IPS-20b (cell line): ENCODE results near the gene TP53BP1.

Experiments
- H3K27ac ChIP-seq: one replicate; pipeline ENCODE4 v1.5.1; 2013; ENCODE audit warnings: low read length
- H3K27me3 ChIP-seq: 2 replicates; pipeline ENCODE4 v1.6.1; 2013; ENCODE audit warnings: mild to moderate bottlenecking, low read length, inconsistent platforms; ENCODE audit not compliant: insufficient read depth
- H3K36me3 ChIP-seq: 2 replicates; pipeline ENCODE4 v1.6.1; 2013; ENCODE audit warnings: low read depth, mild to moderate bottlenecking, inconsistent platforms, low read length, moderate library complexity; ENCODE audit not compliant: insufficient read depth
- H3K4me1 ChIP-seq: 2 replicates; pipeline ENCODE4 v1.6.1; 2013; ENCODE audit warnings: mild to moderate bottlenecking, control low read depth, inconsistent platforms, low read length, moderate library complexity; ENCODE audit not compliant: insufficient read depth
- H3K4me3 ChIP-seq: 2 replicates; pipeline ENCODE4 v1.5.1; 2013; ENCODE audit warnings: mild to moderate bottlenecking, low read length, inconsistent platforms
- H3K9ac ChIP-seq: 2 replicates; pipeline ENCODE4 v1.6.1; 2013; ENCODE audit warnings: low read depth, mild to moderate bottlenecking, inconsistent platforms, low read length, moderate library complexity
- H3K9me3 ChIP-seq: 2 replicates; pipeline ENCODE4 v1.6.1; 2013; ENCODE audit warnings: mild to moderate bottlenecking, low read depth, low read length, inconsistent platforms; ENCODE audit not compliant: insufficient read depth

The TP53BP1 gene

GRCh38 chr15:43527016-43527801 lies 34.3 kb upstream of the TP53BP1 start:
- Histone ChIP-seq H3K36me3 (no peaks in the 10 kb centered on the region; the same call in 1 of the 2 replicates), H3K27me3 (no peaks in the 10 kb centered on the region; the same call in 1 of the 2 replicates), H3K4me3 (no peak overlapping the region), H3K9ac (no peak overlapping the region), H3K4me1 (peaks cover 12% of the 10 kb centered on the region; the same call in 1 of the 2 replicates), H3K27ac (no peak overlapping the region), H3K9me3 (no peaks in the 10 kb centered on the region; the same call in 1 of the 2 replicates)

GRCh38 chr15:43526261-43526930 lies 33.4 kb upstream of the TP53BP1 start:
- no peaks in the 10 kb centered on the region; the same call in 1 of the 2 replicates for H3K36me3 ChIP-seq
- H3K9ac ChIP-seq, result no peak overlapping the region
- peaks cover 6% of the 10 kb centered on the region; the same call in 1 of the 2 replicates for H3K4me1 ChIP-seq
- H3K27me3 ChIP-seq, result peaks cover 2% of the 10 kb centered on the region; the same call in 1 of the 2 replicates
- H3K9me3 ChIP-seq, result no peaks in the 10 kb centered on the region; the same call in 1 of the 2 replicates
- H3K27ac ChIP-seq, result no peak overlapping the region
- H3K4me3 ChIP-seq, result no peak overlapping the region

DNA sequence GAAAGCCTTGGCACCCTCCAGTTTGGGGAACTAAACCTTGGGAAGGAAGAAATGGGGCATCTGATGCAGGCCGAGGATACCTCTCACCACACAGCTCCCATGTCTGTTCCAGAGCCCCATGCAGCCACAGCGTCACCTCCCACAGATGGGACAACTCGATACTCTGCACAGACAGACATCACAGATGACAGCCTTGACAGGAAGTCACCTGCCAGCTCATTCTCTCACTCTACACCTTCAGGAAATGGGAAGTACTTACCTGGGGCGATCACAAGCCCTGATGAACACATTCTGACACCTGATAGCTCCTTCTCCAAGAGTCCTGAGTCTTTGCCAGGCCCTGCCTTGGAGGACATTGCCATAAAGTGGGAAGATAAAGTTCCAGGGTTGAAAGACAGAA lies 32.2 kb upstream of the TP53BP1 start:
- no peak overlapping the region for H3K4me3 ChIP-seq
- H3K36me3 ChIP-seq, result no peaks in the 10 kb centered on the region; the same call in 1 of the 2 replicates
- H3K4me1 ChIP-seq, result no peaks in the 10 kb centered on the region; the same call in 1 of the 2 replicates
- H3K27me3 ChIP-seq, result peaks cover 9% of the 10 kb centered on the region; the same call in 1 of the 2 replicates
- no peak overlapping the region for H3K27ac ChIP-seq
- H3K9ac ChIP-seq, result no peak overlapping the region
- no peaks in the 10 kb centered on the region; the same call in 1 of the 2 replicates for H3K9me3 ChIP-seq

DNA sequence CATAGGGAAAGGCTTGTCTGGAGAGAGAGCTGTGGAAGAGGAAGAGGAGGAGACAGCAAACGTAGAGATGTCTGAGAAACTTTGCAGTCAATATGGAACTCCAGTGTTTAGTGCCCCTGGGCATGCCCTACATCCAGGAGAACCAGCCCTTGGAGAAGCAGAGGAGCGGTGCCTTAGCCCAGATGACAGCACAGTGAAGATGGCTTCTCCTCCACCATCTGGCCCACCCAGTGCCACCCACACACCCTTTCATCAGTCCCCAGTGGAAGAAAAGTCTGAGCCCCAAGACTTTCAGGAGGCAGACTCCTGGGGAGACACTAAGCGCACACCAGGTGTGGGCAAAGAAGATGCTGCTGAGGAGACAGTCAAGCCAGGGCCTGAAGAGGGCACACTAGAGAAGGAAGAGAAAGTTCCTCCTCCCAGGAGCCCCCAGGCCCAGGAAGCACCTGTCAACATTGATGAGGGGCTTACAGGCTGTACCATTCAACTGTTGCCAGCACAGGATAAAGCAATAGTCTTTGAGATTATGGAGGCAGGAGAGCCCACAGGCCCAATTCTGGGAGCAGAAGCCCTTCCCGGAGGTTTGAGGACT lies 31.4 kb upstream of the TP53BP1 start:
- peaks cover 17% of the 10 kb centered on the region for H3K27me3 ChIP-seq
- no peak overlapping the region for H3K4me3 ChIP-seq
- H3K27ac ChIP-seq, result no peak overlapping the region
- H3K9me3 ChIP-seq, result no peaks in the 10 kb centered on the region; the same call in 1 of the 2 replicates
- no peaks in the 10 kb centered on the region for H3K4me1 ChIP-seq
- H3K36me3 ChIP-seq, result no peaks in the 10 kb centered on the region; the same call in 1 of the 2 replicates
- no peak overlapping the region for H3K9ac ChIP-seq

DNA sequence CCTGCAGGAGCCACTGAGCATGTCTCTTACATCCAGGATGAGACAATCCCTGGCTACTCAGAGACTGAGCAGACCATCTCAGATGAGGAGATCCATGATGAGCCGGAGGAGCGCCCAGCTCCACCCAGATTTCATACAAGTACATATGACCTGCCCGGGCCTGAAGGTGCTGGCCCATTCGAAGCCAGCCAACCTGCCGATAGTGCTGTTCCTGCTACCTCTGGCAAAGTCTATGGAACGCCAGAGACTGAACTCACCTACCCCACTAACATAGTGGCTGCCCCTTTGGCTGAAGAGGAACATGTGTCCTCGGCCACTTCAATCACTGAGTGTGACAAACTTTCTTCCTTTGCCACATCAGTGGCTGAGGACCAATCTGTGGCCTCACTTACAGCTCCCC lies 30.7 kb upstream of the TP53BP1 start:
- H3K4me3 ChIP-seq, result no peak overlapping the region
- H3K27ac ChIP-seq, result no peak overlapping the region
- peaks cover 6% of the 10 kb centered on the region for H3K4me1 ChIP-seq
- no peaks in the 10 kb centered on the region; the same call in 1 of the 2 replicates for H3K36me3 ChIP-seq
- H3K9me3 ChIP-seq, result no peaks in the 10 kb centered on the region; the same call in 1 of the 2 replicates
- no peak overlapping the region for H3K9ac ChIP-seq
- peaks cover 24% of the 10 kb centered on the region for H3K27me3 ChIP-seq

- Histone ChIP-seq H3K9ac (no peak overlapping the region), H3K4me1 (peaks cover 11% of the 10 kb centered on the region), H3K4me3 (no peak overlapping the region), H3K27ac (no peak overlapping the region), H3K36me3 (no peaks in the 10 kb centered on the region; the same call in 1 of the 2 replicates), H3K27me3 (peaks cover 37% of the 10 kb centered on the region), H3K9me3 (no peaks in the 10 kb centered on the region; the same call in 1 of the 2 replicates)
Observed at GRCh38 chr15:43522247-43522646, 29.3 kb upstream of the TP53BP1 start.

DNA sequence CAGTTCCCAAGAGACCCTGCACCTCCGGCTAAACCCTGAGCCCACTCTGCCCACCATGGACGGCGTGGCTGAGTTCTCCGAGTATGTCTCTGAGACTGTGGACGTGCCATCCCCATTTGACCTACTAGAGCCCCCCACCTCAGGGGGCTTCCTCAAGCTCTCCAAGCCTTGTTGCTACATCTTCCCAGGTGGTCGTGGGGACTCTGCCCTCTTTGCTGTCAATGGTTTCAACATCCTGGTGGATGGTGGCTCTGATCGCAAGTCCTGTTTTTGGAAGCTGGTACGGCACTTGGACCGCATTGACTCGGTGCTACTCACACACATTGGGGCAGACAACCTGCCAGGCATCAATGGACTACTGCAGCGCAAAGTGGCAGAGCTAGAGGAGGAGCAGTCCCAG lies 28.5 kb upstream of the TP53BP1 start:
- no peak overlapping the region for H3K27ac ChIP-seq
- no peaks in the 10 kb centered on the region; the same call in 1 of the 2 replicates for H3K36me3 ChIP-seq

GRCh38 chr15:43520138-43520537 lies 27.2 kb upstream of the TP53BP1 start:
- H3K27ac ChIP-seq, result no peak overlapping the region
- H3K4me1 ChIP-seq, result peaks cover 26% of the 10 kb centered on the region
- H3K9me3 ChIP-seq, result no peaks in the 10 kb centered on the region; the same call in 1 of the 2 replicates
- no peak overlapping the region for H3K4me3 ChIP-seq
- H3K36me3 ChIP-seq, result no peaks in the 10 kb centered on the region; the same call in 1 of the 2 replicates
- peaks cover 58% of the 10 kb centered on the region for H3K27me3 ChIP-seq
- H3K9ac ChIP-seq, result no peak overlapping the region

More for the DNA sequence above, 28.5 kb upstream of the TP53BP1 start:
- H3K4me1 ChIP-seq, result peaks cover 19% of the 10 kb centered on the region
- no peak overlapping the region for H3K4me3 ChIP-seq
- H3K9ac ChIP-seq, result no peak overlapping the region
- no peaks in the 10 kb centered on the region; the same call in 1 of the 2 replicates for H3K9me3 ChIP-seq
- peaks cover 45% of the 10 kb centered on the region for H3K27me3 ChIP-seq

DNA sequence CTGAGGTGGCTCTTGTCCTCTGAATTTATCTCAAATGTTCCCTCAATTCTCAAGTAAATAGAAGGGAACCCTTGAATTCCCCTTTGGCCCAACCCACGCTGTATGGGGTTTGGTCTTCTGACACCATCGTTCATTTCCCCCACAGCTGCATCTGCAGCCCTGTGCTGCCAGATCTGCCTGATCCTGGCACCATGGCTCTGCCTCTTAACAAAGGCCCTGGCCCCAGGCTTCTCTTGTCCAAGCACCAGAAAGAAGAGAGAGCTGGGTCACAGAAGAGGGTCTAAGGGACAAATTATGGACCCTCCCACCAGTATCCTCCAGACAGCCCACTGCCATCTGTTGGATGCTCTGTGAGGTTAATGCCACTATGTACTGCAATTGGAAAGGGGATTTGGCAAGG lies 26.2 kb upstream of the TP53BP1 start:
- Histone ChIP-seq H3K9me3 (no peaks in the 10 kb centered on the region), H3K9ac (no peak overlapping the region), H3K27ac (no peak overlapping the region)

GRCh38 chr15:43518197-43518761 lies 25.3 kb upstream of the TP53BP1 start:
- H3K27ac ChIP-seq, result no peak overlapping the region
- H3K9me3 ChIP-seq, result no peaks in the 10 kb centered on the region
- H3K4me1 ChIP-seq, result peaks cover 26% of the 10 kb centered on the region
- H3K27me3 ChIP-seq, result peaks cover 60% of the 10 kb centered on the region
- no peaks in the 10 kb centered on the region; the same call in 1 of the 2 replicates for H3K36me3 ChIP-seq
- peak overlapping the region; percentile 11; the same call in 1 of the 2 replicates for H3K9ac ChIP-seq
- peak overlapping the region; percentile 68 for H3K4me3 ChIP-seq

More for the DNA sequence above, 26.2 kb upstream of the TP53BP1 start:
- Histone ChIP-seq H3K4me3 (peak overlapping the region; percentile 68), H3K4me1 (peaks cover 26% of the 10 kb centered on the region), H3K36me3 (no peaks in the 10 kb centered on the region; the same call in 1 of the 2 replicates), H3K27me3 (peaks cover 58% of the 10 kb centered on the region)
